GOT3 (cell line): Measurements from ENCODE around the gene STAMBPL1.
"Not testable (repeated sequence)": the region's sequence is repeated elsewhere in the genome, so short reads cannot be mapped to it uniquely, and the experiment has no call there.

ENCODE experiments used
- DNase-seq: peaks from one replicate; lab custom pipeline; 2025; ENCODE audit warnings: mixed read lengths; lab: John Stamatoyannopoulos, UW

Gene STAMBPL1

DNA sequence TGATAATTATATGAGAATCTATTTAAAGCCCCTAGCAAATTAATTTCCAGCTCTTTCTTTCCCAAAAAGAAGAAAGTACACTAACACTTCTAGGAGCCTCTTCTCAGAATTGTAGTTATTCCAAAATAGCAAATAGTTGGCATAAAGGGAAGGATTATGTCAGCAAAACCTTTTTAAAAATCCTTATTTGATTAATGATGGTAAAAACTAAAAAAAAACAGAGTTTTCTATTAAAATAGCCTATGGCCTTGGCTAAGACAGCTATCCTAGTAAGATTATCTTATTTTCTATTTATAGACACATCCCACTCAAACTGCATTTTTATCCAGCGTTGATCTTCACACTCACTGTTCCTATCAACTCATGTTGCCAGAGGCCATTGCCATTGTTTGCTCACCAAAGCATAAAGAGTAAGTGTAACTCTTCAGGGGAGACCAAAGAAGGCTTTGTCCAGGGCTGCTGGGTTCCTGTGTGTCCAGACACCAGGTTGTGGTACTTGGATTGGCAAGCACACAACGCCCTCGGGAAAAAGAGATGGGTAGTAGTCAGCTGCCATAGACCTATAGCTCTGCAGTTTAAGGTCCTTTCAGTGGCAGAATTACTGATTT is 41.0 kb downstream of the STAMBPL1 start:
- DNase-seq: no peak

DNA sequence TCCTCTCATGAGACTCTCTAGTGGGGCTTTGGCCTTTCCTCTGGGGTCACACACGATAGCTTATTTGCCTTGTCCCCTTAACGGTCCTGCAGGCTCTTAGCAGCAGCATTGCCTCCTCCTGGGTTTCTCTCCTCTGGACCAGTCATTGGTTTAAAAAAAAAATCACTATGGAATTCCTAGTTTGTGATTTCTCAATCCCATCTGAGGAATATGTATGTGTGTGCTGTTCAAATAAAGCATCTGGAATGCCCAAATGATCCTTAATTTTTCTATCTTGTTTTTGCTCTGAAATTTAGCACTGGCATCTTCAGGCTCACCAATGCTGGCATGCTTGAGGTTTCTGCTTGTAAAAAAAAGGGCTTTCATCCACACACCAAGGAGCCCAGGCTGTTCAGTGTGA is 42.0 kb downstream of the STAMBPL1 start:
- no peak for DNase-seq

DNA sequence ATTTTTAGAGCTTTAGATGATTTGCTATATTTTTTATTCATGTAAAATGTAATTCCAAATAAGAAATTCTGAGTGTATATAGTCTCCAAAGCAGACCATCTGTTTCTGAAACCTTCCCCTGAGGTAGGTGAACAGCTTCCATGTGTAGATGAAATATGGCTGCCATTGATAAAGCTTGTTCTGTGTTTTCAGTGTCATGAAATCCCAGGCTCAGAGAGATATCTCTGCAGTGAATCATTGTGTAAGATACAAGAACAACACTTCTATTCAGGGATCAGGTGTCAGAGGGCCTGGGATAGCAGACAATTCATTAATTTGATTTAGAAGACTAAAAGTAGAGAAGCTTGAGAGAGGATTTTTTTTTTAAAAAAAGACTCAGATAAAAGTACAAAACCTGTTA is 43.5 kb downstream of the STAMBPL1 start:
- no peak for DNase-seq

DNA sequence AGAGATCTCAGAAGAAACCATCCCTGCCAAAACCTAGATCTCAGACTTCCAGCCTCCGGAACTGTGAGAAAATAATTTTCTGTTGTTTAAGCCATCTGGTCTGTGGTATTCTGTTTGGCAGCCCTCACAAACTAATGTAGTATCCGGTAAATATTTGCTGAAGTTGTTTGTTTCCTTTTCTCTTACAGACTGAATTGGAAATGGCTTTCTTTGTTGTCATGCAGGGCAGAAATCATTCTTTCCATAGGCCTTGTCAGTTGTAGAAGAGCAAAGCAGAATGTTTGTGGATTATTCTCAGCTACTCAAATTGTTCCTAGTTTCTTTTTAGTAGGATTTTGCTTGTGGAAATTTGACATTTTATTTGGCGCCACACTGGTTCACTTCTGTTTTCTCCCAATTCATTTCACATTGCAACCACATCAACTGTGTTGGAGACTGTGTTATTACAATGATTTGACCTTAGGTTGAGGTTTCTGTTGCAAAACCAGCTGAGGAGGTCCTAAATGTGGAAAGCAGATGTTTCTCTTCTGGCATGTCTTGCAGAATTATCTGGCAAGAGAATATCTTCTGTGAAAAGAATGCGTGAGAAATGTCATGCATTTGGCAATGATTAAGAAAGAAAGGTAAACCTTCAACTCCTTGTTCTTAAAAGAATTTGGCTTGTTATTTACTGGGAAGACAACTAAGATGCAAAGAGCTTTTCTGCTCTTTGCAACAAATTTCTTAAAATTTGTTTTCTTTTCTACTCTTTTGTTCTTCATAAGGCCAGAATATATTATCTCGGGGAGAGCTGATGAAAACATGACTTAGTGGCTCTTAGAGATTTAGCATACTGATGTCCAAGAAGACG is 46.7 kb downstream of the STAMBPL1 start:
- no peak for DNase-seq

DNA sequence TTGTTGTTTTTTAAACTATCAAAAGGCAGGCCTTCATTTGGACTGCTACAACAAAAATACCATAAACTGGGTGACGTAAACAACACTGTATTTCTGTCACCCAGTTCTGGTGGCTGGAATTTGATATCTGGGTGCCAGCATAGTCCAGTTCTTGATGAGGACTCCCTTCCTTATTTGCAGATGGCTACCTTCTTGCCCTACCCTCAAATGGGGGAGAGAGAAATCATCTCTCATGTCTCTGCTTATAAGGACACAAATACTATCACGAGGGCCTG is 47.3 kb downstream of the STAMBPL1 start:
- no peak for DNase-seq

DNA sequence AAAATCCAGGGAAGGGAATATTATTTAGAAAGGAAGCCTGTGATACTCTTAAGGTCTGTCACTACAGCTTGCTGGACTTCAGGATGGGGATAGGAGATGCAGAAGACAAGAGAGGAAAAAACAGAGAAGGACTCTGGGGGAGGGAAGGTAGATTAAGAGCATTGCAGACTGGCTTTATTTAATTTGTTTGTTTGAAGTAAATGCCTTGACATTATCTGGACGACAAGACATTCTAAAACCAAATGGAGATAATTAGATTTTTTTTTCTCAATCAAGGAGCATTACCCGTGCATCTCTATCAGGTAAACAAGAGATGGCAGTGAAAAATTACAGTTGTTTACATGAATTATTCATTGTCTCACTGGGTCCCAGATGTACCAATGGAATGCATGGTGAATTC is 48.2 kb downstream of the STAMBPL1 start:
- DNase-seq: no peak

DNA sequence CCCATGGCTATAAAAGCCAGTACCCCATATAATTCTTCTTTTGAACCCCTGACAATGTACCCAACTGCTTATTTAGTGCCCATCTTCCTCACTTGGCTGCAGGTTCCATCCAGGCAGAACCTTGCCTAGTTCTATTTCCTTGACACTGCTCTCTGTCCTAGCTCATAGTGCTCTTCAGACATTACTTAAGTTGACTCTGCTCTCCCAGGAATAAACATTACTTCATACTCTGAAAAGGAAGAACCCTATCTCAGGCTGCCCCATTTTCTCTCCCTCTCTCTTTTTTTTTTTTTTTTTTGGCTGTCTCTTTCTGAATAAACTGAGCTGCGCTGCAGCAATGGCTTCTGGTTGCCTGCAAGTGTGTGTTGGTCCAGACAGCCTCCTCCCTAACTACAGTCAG is 51.5 kb downstream of the STAMBPL1 start:
- DNase-seq: no peak

DNA sequence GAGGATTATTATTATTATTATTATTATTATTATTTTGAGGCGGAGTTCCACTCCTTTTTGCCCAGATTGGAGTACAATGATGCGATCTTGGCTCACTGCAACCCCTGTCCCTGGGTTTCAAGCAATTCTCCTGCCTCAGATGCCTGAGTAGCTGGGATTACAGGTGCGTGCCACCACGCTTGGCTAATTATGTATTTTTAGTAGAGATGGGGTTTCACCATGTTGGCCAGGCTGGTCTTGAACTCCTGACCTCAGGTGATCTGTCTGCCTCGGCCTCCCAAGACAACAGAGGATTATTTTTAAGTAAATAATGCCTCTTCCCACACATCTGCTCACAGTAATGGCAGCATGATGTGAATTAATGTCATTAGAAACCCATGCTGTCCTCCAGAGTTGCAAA is 52.0 kb downstream of the STAMBPL1 start:
- not testable (repeated sequence) for DNase-seq

DNA sequence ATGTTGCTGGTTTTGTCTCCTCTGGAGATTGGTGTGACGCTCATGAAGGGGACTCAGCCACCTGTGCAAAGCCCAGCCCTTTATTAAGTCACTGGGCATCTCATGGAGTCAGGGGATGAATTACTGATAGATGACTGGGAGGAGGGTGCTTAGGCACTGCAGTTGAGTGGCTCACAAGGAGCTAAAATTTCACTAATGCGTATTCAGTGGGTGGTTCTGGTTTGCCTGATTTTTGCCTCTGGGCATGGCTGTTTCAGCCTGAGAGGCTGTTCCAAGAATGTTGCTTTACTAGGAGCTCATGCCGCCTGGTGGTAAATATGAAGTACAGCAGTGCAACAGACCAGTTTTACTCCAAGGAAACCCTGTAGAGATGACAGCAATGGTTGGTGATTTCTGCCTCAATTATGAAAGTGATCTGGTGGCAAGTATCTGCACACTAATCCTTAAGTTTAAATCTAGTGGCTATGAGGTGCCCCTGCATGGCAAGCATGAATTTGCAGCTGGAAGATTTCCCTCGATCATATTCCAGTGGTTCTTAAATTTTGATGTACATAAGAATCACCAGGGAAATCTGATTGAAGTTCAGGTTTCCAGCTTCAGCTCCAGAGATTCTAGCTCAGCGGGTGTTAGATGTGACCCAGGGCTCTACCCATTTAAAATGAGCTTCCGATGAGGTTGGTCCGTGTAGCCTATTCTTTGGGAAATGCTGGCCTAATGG is 52.7 kb downstream of the STAMBPL1 start:
- peak; percentile 16 for DNase-seq

DNA sequence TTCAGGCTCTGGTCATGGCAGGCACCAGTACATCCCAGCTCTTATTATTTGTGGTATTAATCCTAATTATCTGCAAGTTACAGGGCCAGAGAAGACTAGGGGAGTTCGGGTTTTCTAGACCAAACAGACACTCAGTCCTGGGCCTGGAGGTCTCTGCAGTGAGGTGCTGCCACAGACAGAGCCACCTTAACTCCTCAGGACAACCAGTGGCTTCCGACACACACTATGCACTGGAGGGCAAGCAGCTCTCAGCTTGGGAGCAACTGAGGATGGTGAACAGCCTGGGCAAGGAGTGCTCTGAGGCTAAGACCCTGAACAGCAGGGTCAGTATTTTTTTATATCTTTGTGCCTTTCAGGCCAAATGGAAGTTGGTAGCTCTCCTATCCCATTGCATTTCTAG is 53.5 kb downstream of the STAMBPL1 start:
- no peak for DNase-seq

DNA sequence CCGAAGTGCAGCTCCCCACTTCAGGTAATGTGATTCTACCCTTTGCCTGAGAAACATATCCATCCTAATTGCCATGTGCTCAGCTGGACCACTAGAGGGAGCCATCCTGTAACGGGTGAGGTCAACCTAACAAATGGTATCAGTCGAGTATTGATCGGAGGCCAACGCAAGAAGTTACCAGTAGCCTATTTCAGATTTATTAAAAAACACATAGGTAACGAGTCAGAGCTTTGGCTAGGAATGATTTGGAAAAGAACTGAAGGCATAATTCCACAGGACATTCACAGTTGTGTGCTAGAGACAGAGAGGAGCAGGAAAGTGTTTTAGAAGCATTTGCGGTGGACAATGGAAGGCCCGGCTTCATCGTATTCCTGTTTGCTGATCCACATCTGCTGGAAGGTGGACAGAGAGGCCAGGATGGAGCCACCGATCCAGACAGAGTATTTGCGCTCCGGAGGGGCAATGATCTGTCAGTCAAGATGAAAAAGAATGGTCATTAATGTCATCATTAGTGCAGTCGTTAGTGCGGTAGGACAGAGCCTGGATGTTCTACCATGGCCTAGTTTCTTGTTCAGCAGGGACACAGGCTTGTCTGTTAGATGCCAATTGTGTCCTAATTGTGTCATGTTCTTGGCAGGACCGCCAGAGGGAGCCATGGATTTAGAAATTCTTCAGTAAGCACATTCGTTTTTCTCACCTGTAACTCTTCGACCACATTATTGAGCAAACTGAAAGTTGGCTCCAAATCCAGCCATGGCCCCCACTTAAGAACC is 55.0 kb downstream of the STAMBPL1 start:
- no peak for DNase-seq

DNA sequence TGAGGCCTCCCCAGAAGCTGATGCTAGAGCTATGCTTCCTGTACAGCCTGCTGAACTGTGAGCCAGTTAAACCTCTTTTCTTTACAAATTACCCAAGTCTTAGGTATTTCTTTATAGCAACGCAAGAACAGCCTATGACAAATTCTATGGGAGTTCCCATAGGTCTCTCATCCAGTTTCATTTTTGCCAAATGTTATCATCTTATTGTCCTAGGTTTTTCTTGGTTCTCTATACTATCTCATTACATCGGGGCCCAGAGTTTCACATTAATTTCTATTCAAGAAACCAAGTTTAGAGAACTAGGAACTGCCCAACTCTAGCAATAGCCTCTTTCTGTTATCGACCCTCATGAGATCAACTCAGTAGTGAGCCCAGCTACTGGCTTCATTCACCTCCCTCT is 56.6 kb downstream of the STAMBPL1 start:
- no peak for DNase-seq

DNA sequence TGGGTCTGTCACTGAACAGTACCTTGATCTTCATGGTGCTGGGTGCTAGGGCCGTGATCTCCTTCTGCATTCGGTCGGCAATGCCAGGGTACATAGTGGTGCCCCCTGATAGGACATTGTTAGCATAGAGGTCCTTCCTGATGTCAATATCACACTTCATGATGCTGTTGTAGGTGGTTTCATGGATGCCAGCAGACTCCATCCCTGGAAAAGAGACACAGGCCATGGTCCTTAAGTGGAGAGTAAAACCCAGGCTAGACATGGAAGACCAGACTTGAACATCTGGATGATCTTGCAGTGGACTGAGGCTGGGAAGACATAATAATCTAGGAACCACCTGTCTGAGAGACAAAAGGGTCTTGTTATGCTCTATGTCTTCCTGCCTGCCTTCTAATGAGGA is 58.0 kb downstream of the STAMBPL1 start:
- no peak for DNase-seq

DNA sequence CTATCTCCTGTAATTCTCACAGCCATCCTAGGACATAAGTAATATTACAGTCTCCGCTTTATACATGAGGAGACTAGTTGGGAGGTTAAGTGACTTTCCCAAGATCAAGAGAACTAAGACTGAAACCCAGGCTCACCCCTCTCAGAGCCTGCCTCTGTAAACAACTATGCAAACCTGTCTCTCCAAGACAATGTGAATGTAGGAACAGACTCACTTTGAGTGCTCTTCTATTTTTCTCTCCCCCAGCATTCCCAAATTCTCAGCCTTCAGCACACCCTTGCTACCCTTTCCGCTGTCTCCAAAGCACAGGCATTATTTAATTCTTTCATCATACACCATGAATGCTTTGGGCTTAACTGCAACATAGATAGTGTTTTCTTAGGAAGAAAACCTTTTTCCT is 58.9 kb downstream of the STAMBPL1 start:
- DNase-seq: no peak

DNA sequence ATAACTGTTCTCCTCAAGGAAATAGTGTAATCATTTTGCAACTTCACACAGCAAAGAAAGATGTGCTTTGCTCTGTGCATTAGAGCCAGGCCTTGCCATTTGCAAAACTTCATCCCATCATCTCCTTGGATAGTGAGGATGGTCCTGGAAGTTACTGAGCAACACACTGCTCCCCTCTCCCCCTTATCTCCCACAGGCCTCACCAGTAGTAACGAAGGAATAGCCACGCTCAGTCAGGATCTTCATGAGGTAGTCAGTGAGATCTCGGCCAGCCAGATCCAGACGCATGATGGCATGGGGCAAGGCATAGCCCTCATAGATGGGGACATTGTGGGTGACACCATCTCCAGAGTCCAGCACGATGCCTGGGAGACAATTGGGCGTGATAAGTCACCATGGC is 61.0 kb downstream of the STAMBPL1 start:
- DNase-seq: no peak

DNA sequence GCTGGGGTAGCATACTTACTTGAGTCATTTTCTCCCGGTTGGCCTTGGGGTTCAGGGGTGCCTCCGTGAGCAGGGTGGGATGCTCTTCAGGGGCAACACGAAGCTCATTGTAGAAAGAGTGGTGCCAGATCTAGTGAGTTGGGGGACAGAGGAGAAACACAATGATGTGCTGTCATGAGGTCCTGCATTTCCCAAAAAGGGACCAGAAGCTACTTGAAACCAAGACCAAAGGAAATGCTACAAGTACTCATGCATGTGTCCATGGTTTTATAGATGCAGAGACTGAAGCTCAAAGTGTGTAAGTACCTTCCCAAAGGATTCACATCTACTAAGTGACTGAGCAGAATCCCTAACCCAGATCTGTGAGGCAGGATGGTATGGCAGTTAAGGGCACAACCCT is 63.7 kb downstream of the STAMBPL1 start:
- DNase-seq: no peak

DNA sequence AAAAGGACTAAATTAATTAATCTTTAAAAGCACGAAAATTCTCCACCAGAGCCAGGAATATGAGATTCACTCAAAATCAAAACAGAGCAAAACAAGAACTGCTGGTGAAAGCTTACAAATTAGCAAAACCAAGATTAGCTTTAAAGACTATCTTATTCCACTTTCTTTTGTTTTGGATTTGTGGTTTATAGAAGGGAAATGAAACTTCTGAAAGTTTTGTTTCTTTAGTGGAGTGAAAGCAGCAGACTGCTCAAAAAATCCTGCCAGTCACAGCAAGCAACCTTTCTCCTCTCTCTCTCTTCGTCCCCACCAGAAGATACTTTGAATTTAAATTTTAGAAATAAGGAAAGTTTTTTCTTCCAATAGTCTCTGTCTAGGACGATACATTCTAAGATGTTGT is 64.8 kb downstream of the STAMBPL1 start:
- DNase-seq: no peak

DNA sequence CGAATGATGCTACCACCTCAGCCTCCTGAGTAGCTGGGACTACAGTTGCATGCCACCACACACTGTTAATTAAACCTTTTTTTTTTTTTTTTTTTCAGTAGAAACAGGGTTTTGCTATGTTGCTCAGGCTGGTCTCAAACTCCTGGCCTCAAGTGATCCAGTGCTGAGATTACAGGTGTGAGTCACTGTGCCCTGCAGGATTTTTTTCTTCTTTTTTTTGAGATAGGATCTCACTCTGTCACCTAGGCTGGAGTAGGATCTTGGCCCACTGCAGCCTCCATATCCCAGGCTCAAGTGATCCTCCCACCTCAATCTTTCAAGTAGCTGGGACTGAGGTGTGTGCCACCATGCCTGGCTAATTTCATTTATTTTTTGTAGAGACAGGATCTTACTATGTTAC is 66.2 kb downstream of the STAMBPL1 start:
- DNase-seq: no peak

DNA sequence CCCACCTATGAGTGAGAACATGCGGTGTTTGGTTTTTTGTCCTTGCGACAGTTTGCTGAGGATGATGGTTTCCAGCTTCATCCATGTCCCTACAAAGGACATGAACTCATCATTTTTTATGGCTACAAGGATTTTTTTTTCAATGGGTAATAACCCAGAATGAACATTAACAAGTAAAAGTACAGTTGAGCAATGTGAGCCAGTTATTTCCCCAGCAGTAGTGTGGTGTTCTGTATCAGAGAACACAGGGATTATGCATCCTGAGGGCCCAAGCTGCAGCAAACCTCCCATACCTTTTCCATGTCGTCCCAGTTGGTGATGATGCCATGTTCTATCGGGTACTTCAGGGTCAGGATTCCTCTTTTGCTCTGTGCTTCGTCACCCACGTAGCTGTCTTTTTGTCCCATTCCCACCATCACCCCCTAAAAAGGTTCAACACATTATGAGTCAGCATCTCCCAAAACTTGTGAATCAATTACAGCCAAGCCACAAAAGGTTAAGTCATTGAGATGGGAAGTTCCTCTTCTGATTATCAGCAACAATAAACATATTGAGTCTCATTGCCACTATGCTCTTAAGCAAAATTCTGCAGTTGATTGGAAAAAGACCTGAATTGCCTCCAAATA is 67.0 kb downstream of the STAMBPL1 start:
- DNase-seq: no peak

DNA sequence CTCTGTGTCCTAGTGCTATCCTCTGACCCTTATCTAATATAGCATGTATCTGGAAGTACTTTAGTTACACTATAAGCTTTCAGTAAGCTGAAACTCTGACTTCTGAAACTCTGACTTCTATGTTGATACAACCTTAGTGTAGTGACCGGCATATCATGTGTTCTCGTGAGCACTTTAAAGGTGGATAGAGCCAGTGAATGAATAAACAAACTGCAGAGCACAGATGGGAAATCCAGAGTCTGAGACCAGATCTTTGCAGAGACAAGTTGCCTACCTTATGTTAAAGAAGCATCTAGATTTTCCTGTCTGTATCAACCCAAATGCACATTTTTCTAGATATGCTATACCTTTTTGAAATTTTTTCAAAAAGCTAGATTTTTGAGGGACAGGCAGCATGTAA is 69.0 kb downstream of the STAMBPL1 start:
- no peak for DNase-seq

DNA sequence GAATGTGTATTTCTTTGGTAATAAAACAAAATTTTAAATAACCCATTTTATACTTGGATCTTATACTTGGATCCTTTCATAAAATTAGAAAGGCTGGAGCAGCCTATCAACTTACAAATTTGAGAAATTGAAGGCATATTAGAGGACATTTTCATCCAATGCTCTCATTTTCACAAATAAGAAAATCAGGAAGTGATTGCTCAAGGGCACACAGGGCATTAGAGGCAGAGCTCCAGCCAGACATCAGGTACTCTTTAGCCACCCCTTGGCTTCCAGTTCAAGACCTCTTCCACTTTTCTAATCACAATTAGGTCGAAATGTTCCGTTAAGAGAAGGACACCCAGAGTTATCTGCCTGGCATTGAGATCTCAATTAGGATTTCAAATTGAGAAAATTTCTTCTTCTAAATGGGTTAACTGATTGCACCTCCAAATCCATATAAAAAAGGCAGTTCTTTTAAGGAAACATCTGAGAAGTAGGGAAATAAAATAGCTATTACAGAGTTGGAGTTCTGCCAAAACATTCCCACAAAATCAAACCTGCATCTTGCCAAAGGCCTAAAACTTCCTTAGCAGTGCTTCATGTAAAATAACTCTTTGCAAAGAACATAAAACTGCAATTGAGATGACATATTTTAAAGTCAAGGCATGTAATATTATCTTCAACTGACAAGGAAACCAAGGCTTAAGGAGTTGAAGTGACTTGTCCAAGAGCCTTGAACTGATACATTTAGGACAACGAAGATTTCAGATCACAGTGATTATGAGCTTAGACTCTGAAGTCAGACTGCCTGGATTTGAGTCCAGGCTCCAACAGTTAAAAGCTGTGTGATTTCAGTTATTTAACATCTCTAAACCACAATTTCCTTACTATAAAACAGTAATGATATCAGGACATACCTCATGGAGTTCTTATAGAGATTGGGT is 70.1 kb downstream of the STAMBPL1 start:
- no peak for DNase-seq
